ENCODE data around the gene SLC39A1.

Gene SLC39A1

GRCh38 chr1:153976819-153977249 lies 13.5 kb upstream of the SLC39A1 start:
- no peak for DNase-seq

GRCh38 chr1:153973525-153973924 lies 10.2 kb upstream of the SLC39A1 start:
- DNase-seq = no peak

- DNase-seq = no peak
These were observed 9.7 kb upstream of the SLC39A1 start for GRCh38 chr1:153973071-153973470.

GRCh38 chr1:153970346-153970745 lies 7.0 kb upstream of the SLC39A1 start:
- DNase-seq = no peak

- no peak for DNase-seq
These were observed 5.6 kb upstream of the SLC39A1 start for GRCh38 chr1:153968972-153969371.

GRCh38 chr1:153968408-153968807 lies 5.1 kb upstream of the SLC39A1 start:
- DNase-seq = no peak

- no peak for DNase-seq
These were observed 4.6 kb upstream of the SLC39A1 start for GRCh38 chr1:153968000-153968363.

- DNase-seq = peak; percentile 98
These were observed 4.0 kb upstream of the SLC39A1 start, which contains the start of gene CREB3L4 for GRCh38 chr1:153967107-153967999. Gene CREB3L4 (plus strand): TSS chr1:153967902. CDS start chr1:153968526, 624 bp downstream.

- peak; percentile 50 for DNase-seq
These were observed 554 bp upstream of the SLC39A1 start for GRCh38 chr1:153963850-153964331.

GRCh38 chr1:153962088-153963029 lies 978 bp downstream of the SLC39A1 start:
- DNase-seq = peak; percentile 72

GRCh38 chr1:153961421-153961820 lies 1.9 kb downstream of the SLC39A1 start:
- no peak for DNase-seq

- no peak for DNase-seq
These were observed 3.1 kb downstream of the SLC39A1 start for GRCh38 chr1:153960206-153960605.

- no peak for DNase-seq
These were observed 3.9 kb downstream of the SLC39A1 start for GRCh38 chr1:153959454-153959853.

- no peak for DNase-seq
These were observed 4.4 kb downstream of the SLC39A1 start for GRCh38 chr1:153958961-153959260.

GRCh38 chr1:153958111-153958960 lies 5.0 kb downstream of the SLC39A1 start, which contains the start of gene CRTC2:
Gene CRTC2 (minus strand): TSS chr1:153958612. CDS start chr1:153958497, 115 bp downstream.
- peak; percentile 97 for DNase-seq

GRCh38 chr1:153957744-153958110 lies 5.6 kb downstream of the SLC39A1 start:
- no peak for DNase-seq

- no peak for DNase-seq
These were observed 6.2 kb downstream of the SLC39A1 start for GRCh38 chr1:153956997-153957715.

- no peak for DNase-seq
These were observed 8.5 kb downstream of the SLC39A1 start for GRCh38 chr1:153954826-153955225.

GRCh38 chr1:153953859-153954365 lies 9.4 kb downstream of the SLC39A1 start:
- no peak for DNase-seq

- no peak for DNase-seq
These were observed 11.5 kb downstream of the SLC39A1 start for GRCh38 chr1:153951801-153952200.

GRCh38 chr1:153951183-153951582 lies 12.2 kb downstream of the SLC39A1 start:
- DNase-seq = no peak
